DMS 273 treated with DMSO at 0.1 percent for 48 hours (cell line): ENCODE results near the gene AUTS2.
A peak's percentile ranks its signal among the peaks of the same experiment; 100 is the strongest.

Experiments
- DNase-seq: peaks from one replicate; lab custom pipeline; 2025; lab: John Stamatoyannopoulos, UW

Gene AUTS2

GRCh38 chr7:70307544-70308106 is 709.4 kb downstream of the AUTS2 start:
- DNase-seq, result no peak

GRCh38 chr7:70312336-70312735 is 714.1 kb downstream of the AUTS2 start:
- DNase-seq, result no peak

- no peak for DNase-seq
Measured at GRCh38 chr7:70313271-70313670, 715.0 kb downstream of the AUTS2 start.

GRCh38 chr7:70313687-70314086 is 715.4 kb downstream of the AUTS2 start:
- DNase-seq, result no peak

- no peak for DNase-seq
Measured at GRCh38 chr7:70314221-70314620, 715.9 kb downstream of the AUTS2 start.

GRCh38 chr7:70316745-70317144 is 718.5 kb downstream of the AUTS2 start:
- no peak for DNase-seq

GRCh38 chr7:70317356-70317755 is 719.1 kb downstream of the AUTS2 start:
- no peak for DNase-seq

GRCh38 chr7:70318511-70318910 is 720.2 kb downstream of the AUTS2 start:
- no peak for DNase-seq

GRCh38 chr7:70319057-70319456 is 720.8 kb downstream of the AUTS2 start:
- no peak for DNase-seq

- no peak for DNase-seq
Measured at GRCh38 chr7:70321016-70321590, 722.8 kb downstream of the AUTS2 start.

- DNase-seq, result peak; percentile 99
Measured at GRCh38 chr7:70322856-70323255, 724.6 kb downstream of the AUTS2 start.

GRCh38 chr7:70325509-70326101 is 727.3 kb downstream of the AUTS2 start:
- peak; percentile 98 for DNase-seq

GRCh38 chr7:70334295-70334694 is 736.0 kb downstream of the AUTS2 start:
- DNase-seq, result no peak

GRCh38 chr7:70334871-70335270 is 736.6 kb downstream of the AUTS2 start:
- DNase-seq, result peak; percentile 92

GRCh38 chr7:70336536-70336935 is 738.3 kb downstream of the AUTS2 start:
- DNase-seq, result no peak

- peak; percentile 55 for DNase-seq
Measured at GRCh38 chr7:70338015-70338414, 739.7 kb downstream of the AUTS2 start.

GRCh38 chr7:70340236-70340635 is 742.0 kb downstream of the AUTS2 start:
- DNase-seq, result no peak

GRCh38 chr7:70341446-70341845 is 743.2 kb downstream of the AUTS2 start:
- DNase-seq, result no peak

- DNase-seq, result no peak
Measured at GRCh38 chr7:70343519-70343918, 745.2 kb downstream of the AUTS2 start.

- peak; percentile 55 for DNase-seq
Measured at GRCh38 chr7:70344726-70345125, 746.5 kb downstream of the AUTS2 start.

GRCh38 chr7:70346844-70347462 is 748.7 kb downstream of the AUTS2 start:
- DNase-seq, result no peak

- no peak for DNase-seq
Measured at GRCh38 chr7:70347463-70348254, 749.4 kb downstream of the AUTS2 start.

GRCh38 chr7:70349031-70349430 is 750.8 kb downstream of the AUTS2 start:
- DNase-seq, result no peak
